Gastrocnemius medialis (tissue), 4 donors: ENCODE measurements around the gene CA12. TPM values are rescaled to one million over a fixed set of nuclear protein-coding genes. Genes with fewer than 3 reads are reported as not detected.

ENCODE experiments used
- ATAC-seq, 2 donors: fragments of 150-250 bp; one replicate each; pipeline ENCODE4 v1.9.1; 2016
- DNase-seq, 2 donors: peaks; one replicate each; pipeline ENCODE4 v3.0.0-alpha.2; 2019
- H3K27ac ChIP-seq, 4 donors: fragments of 200-600 bp; sonication (generic); 1 replicate in 1 of 4; 2 replicates in 3 of 4; pipeline ENCODE4 v1.5.1; 2016 to 2018; ENCODE audit warnings: mild to moderate bottlenecking in 2 of 4, moderate library complexity in 1 of 4
- H3K27me3 ChIP-seq, 3 donors: fragments of 200-600 bp; sonication (generic) in 2 of 3; 1 replicate in 1 of 3; 2 replicates in 2 of 3; pipeline versions ENCODE4 v1.5.1 to v1.6.0; 2016 to 2019; ENCODE audit warnings: mild to moderate bottlenecking in 1 of 3, moderate library complexity in 1 of 3
- H3K36me3 ChIP-seq, 2 donors: fragments of 200-600 bp; sonication (generic) in 1 of 2; one replicate each; pipeline ENCODE4 v1.5.1; 2017 to 2018
- H3K4me1 ChIP-seq, 2 donors: fragments of 200-600 bp; sonication (generic) in 1 of 2; one replicate each; pipeline ENCODE4 v1.5.1; 2016 to 2017; ENCODE audit warnings: mild to moderate bottlenecking in 2 of 2
- H3K4me3 ChIP-seq, 4 donors: fragments of 200-600 bp; sonication (generic) in 3 of 4; 1 replicate in 1 of 4; 2 replicates in 3 of 4; pipeline ENCODE4 v1.5.1; 2016 to 2019; ENCODE audit warnings: mild to moderate bottlenecking in 2 of 4
- H3K9me3 ChIP-seq, 3 donors: fragments of 200-600 bp; sonication (generic) in 2 of 3; 1 replicate in 1 of 3; 2 replicates in 2 of 3; pipeline ENCODE4 v1.5.1; 2016 to 2019
- CTCF ChIP-seq, 5 experiments: fragments of 450-650 bp in 3 of 5; fragments of 200-600 bp in 2 of 5; sonication (generic) in 2 of 5; IDR thresholded peaks in 4 of 5; conservative IDR thresholded peaks in 1 of 5; 1 replicate in 4 of 5; 2 replicates in 1 of 5; pipeline ENCODE4 v1.5.1; 2016 to 2019; ENCODE audit warnings: antibody characterized with exemption in 5 of 5, mild to moderate bottlenecking in 3 of 5, moderate library complexity in 3 of 5
- POLR2A ChIP-seq, 2 donors: fragments of 450-650 bp; IDR thresholded peaks; one replicate each; pipeline ENCODE4 v1.6.1; 2017; ENCODE audit warnings: antibody characterized with exemption in 2 of 2, mild to moderate bottlenecking in 2 of 2, moderate library complexity in 2 of 2
- in situ Hi-C, 4 donors: fragments of 200-750 bp; cut with MboI; loops; one replicate each; pipeline versions ENCODE4 v1.15.0 to v1.8.0; 2017; ENCODE audit warnings: low sequenced_read_pairs in 4 of 4
- intact Hi-C: fragments of 100-400 bp; cut with DNase I; formaldehyde crosslinking; loops from one replicate; pipeline ENCODE4 v1.15.1; 2023; ENCODE audit warnings: low total_unique reads
- total RNA-seq, 4 donors: library from RNA; depleted of rRNA; stranded (reverse); fragments of >200 nt; gene quantifications; one replicate each; pipeline versions ENCODE4 v1.1.0 to v1.2.3, GENCODE V29; 2016

CA12 gene
- total RNA-seq, 4 donors from 2014 or later, result 0.10 to 1.7 TPM; not detected in 2

GRCh38 chr15:63403254-63403945 is 21.8 kb upstream of the CA12 start:
- TF ChIP-seq CTCF (IDR thresholded peaks at IDR 0.05 in 4 of 5, conservative IDR thresholded peaks at IDR 0.05 in 1 of 5), result no peak
- no peak for TF ChIP-seq POLR2A (IDR thresholded peaks at IDR 0.05)
- in situ Hi-C loops (loop anchor here in 3 of 4 donors (5.0 to 10.0 kb wide), 2 partner anchors 109 to 111 kb away; no protein-coding TSS in a partner anchor), intact Hi-C loops (loop anchor here (10.0 kb wide), 1 partner anchor 279 kb away; the partner anchor contains the start of gene LACTB)

GRCh38 chr15:63402498-63403253 is 21.0 kb upstream of the CA12 start:
- H3K36me3 ChIP-seq, result no peaks in the 10 kb centered on the region
- in situ Hi-C loops, result loop anchor here in 3 of 4 donors (5.0 to 10.0 kb wide), 2 partner anchors 108 to 110 kb away; no protein-coding TSS in a partner anchor
- H3K4me1 ChIP-seq, result no peaks in the 10 kb centered on the region
- intact Hi-C loops, result loop anchor here (1.0 to 10.0 kb wide), 2 partner anchors 115 to 278 kb away; partner anchors contain the start of gene LACTB
- no peaks in the 10 kb centered on the region for H3K27me3 ChIP-seq
- no peak overlapping the region for H3K27ac ChIP-seq
- no peak for DNase-seq
- ATAC-seq, result peak in 1 of 2 donors; percentile 68
- no peaks in the 10 kb centered on the region for H3K9me3 ChIP-seq
- no peak overlapping the region for H3K4me3 ChIP-seq
- TF ChIP-seq POLR2A (IDR thresholded peaks at IDR 0.05), result no peak
- TF ChIP-seq CTCF (IDR thresholded peaks at IDR 0.05 in 4 of 5, conservative IDR thresholded peaks at IDR 0.05 in 1 of 5), result peak; percentile 51 to 73 (median 56)

More at GRCh38 chr15:63403254-63403945, 21.8 kb upstream of the CA12 start:
- H3K36me3 ChIP-seq, result no peaks in the 10 kb centered on the region
- DNase-seq, result no peak
- H3K27ac ChIP-seq, result no peak overlapping the region
- H3K4me3 ChIP-seq, result no peak overlapping the region
- H3K9me3 ChIP-seq, result no peaks in the 10 kb centered on the region
- H3K27me3 ChIP-seq, result no peaks in the 10 kb centered on the region
- no peak for ATAC-seq
- H3K4me1 ChIP-seq, result no peaks in the 10 kb centered on the region

GRCh38 chr15:63401714-63402497 is 20.3 kb upstream of the CA12 start:
- no peaks in the 10 kb centered on the region for H3K4me1 ChIP-seq
- no peak overlapping the region for H3K27ac ChIP-seq
- no peak for DNase-seq
- ATAC-seq, result no peak
- in situ Hi-C loops, result loop anchor here in 3 of 4 donors (5.0 to 10.0 kb wide), 2 partner anchors 107 to 110 kb away; no protein-coding TSS in a partner anchor
- H3K4me3 ChIP-seq, result no peak overlapping the region
- H3K27me3 ChIP-seq, result no peaks in the 10 kb centered on the region
- H3K9me3 ChIP-seq, result no peaks in the 10 kb centered on the region
- H3K36me3 ChIP-seq, result no peaks in the 10 kb centered on the region
- TF ChIP-seq POLR2A (IDR thresholded peaks at IDR 0.05) (no peak), CTCF (IDR thresholded peaks at IDR 0.05 in 4 of 5, conservative IDR thresholded peaks at IDR 0.05 in 1 of 5) (no peak)
- intact Hi-C loops, result loop anchor here (1.0 to 10.0 kb wide), 2 partner anchors 115 to 277 kb away; partner anchors contain the start of gene LACTB

GRCh38 chr15:63401078-63401477 is 19.4 kb upstream of the CA12 start:
- no peaks in the 10 kb centered on the region for H3K9me3 ChIP-seq
- DNase-seq (no peak), ATAC-seq (no peak)
- no peak overlapping the region for H3K4me3 ChIP-seq
- intact Hi-C loops, result loop anchor here (10.0 kb wide), 1 partner anchor 276 kb away; the partner anchor contains the start of gene LACTB
- in situ Hi-C loops, result loop anchor here in 3 of 4 donors (5.0 to 10.0 kb wide), 2 partner anchors 106 to 109 kb away; no protein-coding TSS in a partner anchor
- H3K27ac ChIP-seq, result no peak overlapping the region
- H3K4me1 ChIP-seq, result no peaks in the 10 kb centered on the region
- H3K27me3 ChIP-seq, result no peaks in the 10 kb centered on the region
- no peak for TF ChIP-seq CTCF (IDR thresholded peaks at IDR 0.05 in 4 of 5, conservative IDR thresholded peaks at IDR 0.05 in 1 of 5)
- no peak for TF ChIP-seq POLR2A (IDR thresholded peaks at IDR 0.05)
- H3K36me3 ChIP-seq, result no peaks in the 10 kb centered on the region
